A549 treated with CpdA at 1 μM for 4 hours (cell line): ENCODE measurements around the gene CERS3. TPM values are rescaled to one million over a fixed set of nuclear protein-coding genes. Genes with fewer than 3 reads are reported as not detected.

Experiments
- total RNA-seq: library from RNA; stranded (reverse); fragments of 200-300 nt; extraction: Qiagen RNA extraction; gene quantifications from 5 replicates; pipeline ENCODE4 v1.2.3, GENCODE V29; 2022; ENCODE audit warnings: low read depth

The CERS3 gene
- not detected in 5 replicates for total RNA-seq

DNA sequence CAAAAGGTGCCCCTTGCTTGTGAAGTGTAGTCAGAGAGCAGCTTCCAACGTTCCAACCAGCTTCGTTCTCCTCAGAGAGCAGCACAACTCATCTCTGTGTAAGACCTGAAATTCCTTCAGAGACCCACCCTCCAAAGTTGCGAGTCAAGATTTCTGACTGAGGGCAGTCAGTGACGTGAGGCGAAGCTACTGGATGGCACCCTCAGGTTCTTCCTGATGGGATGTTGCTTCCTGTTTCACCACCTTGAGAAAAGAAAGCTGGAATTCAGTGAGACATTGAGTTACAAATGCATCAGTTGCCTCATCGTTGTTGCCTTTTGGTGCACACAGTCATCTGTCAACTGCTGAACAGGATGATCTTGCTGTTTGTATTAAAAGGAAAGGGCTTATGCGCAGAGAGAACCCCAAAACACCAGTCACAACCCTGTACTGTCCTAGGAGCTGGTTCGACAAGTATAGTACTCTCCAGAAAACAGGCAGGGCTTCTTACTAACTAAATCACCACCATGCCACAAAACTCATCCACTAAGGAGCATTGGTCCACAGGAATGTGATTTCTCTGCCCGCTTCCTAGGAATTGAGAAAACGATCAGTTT lies at the start of gene CERS3:
Gene CERS3, minus strand, starts transcription at position 118 of the 596 bp plus-strand sequence. CDS start 27,101 bp downstream, outside the sequence.

Other genes starting within 250 kb of the CERS3 start
- 0.06 to 0.23 TPM (median 0.17 TPM) in 4 of 5 replicates, not detected in the other for gene ADAMTS17, start 187.0 kb downstream of the CERS3 start, total RNA-seq
- 9.4 to 12.7 TPM (median 12.2 TPM) in 5 replicates for gene LINS1, start 73.2 kb upstream of the CERS3 start, total RNA-seq
- gene ASB7, start 73.6 kb upstream of the CERS3 start, total RNA-seq, result 10.5 to 13.1 TPM (median 12.6 TPM) in 5 replicates